HEK293T (cell line): Measurements from ENCODE around the gene SSUH2.

Experiments
- CTCF ChIA-PET: fragments of 350-600 bp; formaldehyde crosslinking; extraction: SDS; loops from one replicate; lab custom pipeline; 2021; ENCODE audit warnings: antibody characterized with exemption, inconsistent platforms; lab: Yijun Ruan, JAX
- POLR2A ChIA-PET: fragments of 350-600 bp; formaldehyde crosslinking; extraction: SDS; loops from one replicate; lab custom pipeline; 2020; ENCODE audit warnings: antibody characterized with exemption, inconsistent platforms; lab: Yijun Ruan, JAX
- DNase-seq: peaks from one replicate; pipeline ENCODE4 v3.0.0; 2012; ENCODE audit warnings: mixed read lengths; ENCODE audit errors: extremely low spot score
- ARNT ChIP-seq: fragments of 450-650 bp; IDR thresholded peaks from 2 replicates; pipeline ENCODE4 v1.6.1; 2017; ENCODE audit warnings: mild to moderate bottlenecking
- BHLHE40 ChIP-seq: fragments of 450-650 bp; IDR thresholded peaks from 2 replicates; pipeline ENCODE4 v1.6.1; 2016; ENCODE audit warnings: mild to moderate bottlenecking, moderate library complexity, borderline replicate concordance
- CTBP1 ChIP-seq: fragments of 450-650 bp; IDR thresholded peaks from 2 replicates; pipeline ENCODE4 v1.6.1; 2016; ENCODE audit warnings: borderline replicate concordance
- ELF4 ChIP-seq: fragments of 450-650 bp; IDR thresholded peaks from 2 replicates; pipeline ENCODE4 v1.6.1; 2017; ENCODE audit warnings: antibody characterized with exemption
- FOXA1 ChIP-seq: fragments of 450-650 bp; IDR thresholded peaks from 2 replicates; pipeline ENCODE4 v1.6.1; 2016; ENCODE audit warnings: mild to moderate bottlenecking
- FOXK2 ChIP-seq: fragments of 450-650 bp; IDR thresholded peaks from 2 replicates; pipeline ENCODE4 v1.6.1; 2016; ENCODE audit warnings: mild to moderate bottlenecking
- FOXM1 ChIP-seq: fragments of 450-650 bp; IDR thresholded peaks from 2 replicates; pipeline ENCODE4 v1.6.1; 2017; ENCODE audit warnings: mild to moderate bottlenecking, borderline replicate concordance
- HDGF ChIP-seq: fragments of 450-650 bp; IDR thresholded peaks from 2 replicates; pipeline ENCODE4 v1.6.1; 2017; ENCODE audit warnings: antibody characterized with exemption, borderline replicate concordance
- L3MBTL2 ChIP-seq: fragments of 450-650 bp; conservative IDR thresholded peaks from 2 replicates; pipeline ENCODE4 v1.6.1; 2016; ENCODE audit warnings: mild to moderate bottlenecking
- LEF1 ChIP-seq: fragments of 450-650 bp; IDR thresholded peaks from 2 replicates; pipeline ENCODE4 v1.6.1; 2017; ENCODE audit warnings: mild to moderate bottlenecking, borderline replicate concordance
- NFRKB ChIP-seq: fragments of 450-650 bp; IDR thresholded peaks from 2 replicates; pipeline ENCODE4 v1.6.1; 2016; ENCODE audit warnings: mild to moderate bottlenecking, moderate library complexity
- PKNOX1 ChIP-seq: fragments of 450-650 bp; IDR thresholded peaks from 2 replicates; pipeline ENCODE4 v1.6.1; 2016
- SP1 ChIP-seq: fragments of 450-650 bp; IDR thresholded peaks from 2 replicates; pipeline ENCODE4 v1.6.1; 2017
- SUZ12 ChIP-seq: fragments of 450-650 bp; IDR thresholded peaks from 2 replicates; pipeline ENCODE4 v1.6.1; 2016; ENCODE audit warnings: mild to moderate bottlenecking
- TARDBP ChIP-seq: fragments of 450-650 bp; IDR thresholded peaks from 2 replicates; pipeline ENCODE4 v1.6.1; 2016
- ZNF384 ChIP-seq: fragments of 450-650 bp; IDR thresholded peaks from 2 replicates; pipeline ENCODE4 v1.6.1; 2016

The SSUH2 gene

GRCh38 chr3:8597219-8597853 lies 47.3 kb downstream of the SSUH2 start:
- ChIA-PET POLR2A (interaction anchor here (1.4 kb wide), 1 partner anchor 37 kb away, joined by 4 read pairs; no protein-coding TSS in a partner anchor), CTCF (no interaction called here)
- TF ChIP-seq L3MBTL2 (no peak), HDGF (no peak), LEF1 (no peak), ELF4 (no peak), PKNOX1 (no peak), FOXA1 (no peak), FOXM1 (no peak), SUZ12 (no peak), CTBP1 (no peak), ARNT (no peak)
- no peak for DNase-seq

- DNase-seq, result no peak
- TF ChIP-seq ZNF384 (no peak), BHLHE40 (no peak), NFRKB (no peak), LEF1 (no peak), TARDBP (no peak), ARNT (no peak), FOXA1 (no peak), FOXK2 (no peak), L3MBTL2 (no peak), HDGF (no peak), SP1 (no peak), FOXM1 (no peak), ELF4 (no peak)
Observed at GRCh38 chr3:8596321-8597218, 48.0 kb downstream of the SSUH2 start.

GRCh38 chr3:8595695-8596115 lies 48.9 kb downstream of the SSUH2 start:
- POLR2A ChIA-PET, result no interaction called here
- CTCF ChIA-PET, result no interaction called here
- TF ChIP-seq ZNF384 (no peak), SUZ12 (no peak), ARNT (no peak), FOXK2 (no peak), CTBP1 (no peak)
- DNase-seq, result no peak

More at GRCh38 chr3:8596321-8597218, 48.0 kb downstream of the SSUH2 start:
- CTCF ChIA-PET, result no interaction called here
- POLR2A ChIA-PET, result interaction anchor here (1.4 kb wide), 1 partner anchor 36 kb away, joined by 4 read pairs; no protein-coding TSS in a partner anchor

GRCh38 chr3:8595252-8595651 lies 49.3 kb downstream of the SSUH2 start:
- ChIA-PET POLR2A (no interaction called here), CTCF (no interaction called here)
- TF ChIP-seq SP1, result no peak
- TF ChIP-seq L3MBTL2, result no peak
- no peak for TF ChIP-seq SUZ12
- no peak for TF ChIP-seq FOXA1
- no peak for TF ChIP-seq LEF1
- TF ChIP-seq ARNT, result no peak
- no peak for TF ChIP-seq NFRKB
- no peak for TF ChIP-seq ZNF384
- TF ChIP-seq BHLHE40, result no peak
- no peak for TF ChIP-seq ELF4
- TF ChIP-seq FOXK2, result no peak
- no peak for TF ChIP-seq TARDBP
- TF ChIP-seq HDGF, result no peak
- no peak for TF ChIP-seq PKNOX1
- TF ChIP-seq CTBP1, result no peak
- TF ChIP-seq FOXM1, result no peak
- no peak for DNase-seq

GRCh38 chr3:8593021-8593827 lies 51.4 kb downstream of the SSUH2 start:
- ChIA-PET POLR2A (no interaction called here), CTCF (no interaction called here)
- no peak for TF ChIP-seq TARDBP
- no peak for TF ChIP-seq ZNF384
- TF ChIP-seq FOXM1, result no peak
- TF ChIP-seq PKNOX1, result no peak
- TF ChIP-seq CTBP1, result no peak
- no peak for TF ChIP-seq SP1
- no peak for TF ChIP-seq FOXA1
- no peak for TF ChIP-seq FOXK2
- TF ChIP-seq SUZ12, result no peak
- no peak for TF ChIP-seq LEF1
- no peak for TF ChIP-seq L3MBTL2
- no peak for TF ChIP-seq BHLHE40
- DNase-seq, result no peak
